GM12878 (cell line): ENCODE results near the gene TUBB1. TPM values are rescaled to one million over a fixed set of nuclear protein-coding genes. Genes with fewer than 3 reads are reported as not detected.

ENCODE experiments used
- ATAC-seq: fragments of 200-7000 bp; cut with Tn5 transposase; 3 replicates; pipeline ENCODE4 v1.9.1; 2020; ENCODE audit warnings: mild to moderate bottlenecking, moderate library complexity
- BruUV-seq: library from RNA; stranded (reverse); fragments of 400-500 nt; replicated peaks from 2 replicates; lab custom pipeline; 2021; lab: Mats Ljungman, UMichigan
- CTCF ChIA-PET: fragments of 300-600 bp; sonication (Branson Sonifier 250); formaldehyde crosslinking; extraction: SDS; loops from one replicate; lab custom pipeline; 2021; ENCODE audit warnings: inconsistent platforms; lab: Yijun Ruan, JAX
- POLR2A ChIA-PET: fragments of 350-600 bp; formaldehyde crosslinking; extraction: SDS; loops from one replicate; lab custom pipeline; 2021; ENCODE audit warnings: inconsistent platforms; lab: Charles Lee
- RAD21 ChIA-PET: fragments of 300-600 bp; sonication (Branson Sonifier 250); formaldehyde crosslinking; loops from one replicate; lab custom pipeline; 2023; ENCODE audit warnings: antibody characterized with exemption; ENCODE audit not compliant: unreplicated experiment; lab: Charles Lee
- SMC1A ChIA-PET: fragments of 300-600 bp; sonication (Branson Sonifier 250); formaldehyde crosslinking; loops from one replicate; lab custom pipeline; 2023; ENCODE audit not compliant: unreplicated experiment, uncharacterized antibody; lab: Charles Lee
- DNase-seq: peaks from one replicate; pipeline ENCODE4 v3.0.0-alpha.2; 2011; ENCODE audit warnings: low read depth, low spot score
- FAIRE-seq: peaks from 3 replicates; lab custom pipeline; 2011; peaks lifted over from hg19 to GRCh38; lab: Jason Lieb, UNC
- H2AFZ ChIP-seq: 2 replicates; pipeline ENCODE4 v1.6.0; 2011; ENCODE audit warnings: low read depth, low read length, control low read depth; ENCODE audit not compliant: control insufficient read depth
- H3K27ac ChIP-seq: 2 replicates; pipeline ENCODE4 v1.5.1; 2011; ENCODE audit warnings: control low read depth; ENCODE audit not compliant: control insufficient read depth, insufficient read depth
- H3K27me3 ChIP-seq, 2 experiments: replicated peaks in 1 of 2; 2 replicates each; pipeline versions ENCODE4 v1.6.0 to v1.6.1; 2011; ENCODE audit warnings: low read length in 1 of 2; ENCODE audit not compliant: control insufficient read depth in 2 of 2, insufficient read depth in 2 of 2
- H3K36me3 ChIP-seq, 2 experiments: 2 replicates each; pipeline ENCODE4 v1.5.1; 2011; ENCODE audit warnings: low read length in 1 of 2; ENCODE audit not compliant: control insufficient read depth in 2 of 2, insufficient read depth in 2 of 2
- H3K4me1 ChIP-seq: 2 replicates; pipeline ENCODE4 v1.6.1; 2011; ENCODE audit warnings: mild to moderate bottlenecking, low read length, moderate library complexity, mixed read lengths; ENCODE audit not compliant: control insufficient read depth, insufficient read depth
- H3K4me2 ChIP-seq: 2 replicates; pipeline ENCODE4 v1.6.0; 2011; ENCODE audit warnings: control low read depth; ENCODE audit not compliant: control insufficient read depth, insufficient read depth
- H3K4me3 ChIP-seq: fragments of 200-600 bp; sonication (generic); 2 replicates; pipeline ENCODE4 v1.5.1; 2016
- H3K79me2 ChIP-seq: 2 replicates; pipeline ENCODE4 v1.6.0; 2011; ENCODE audit warnings: low read length; ENCODE audit not compliant: control insufficient read depth, insufficient read depth
- H3K9ac ChIP-seq: 2 replicates; pipeline ENCODE4 v1.8.0; 2011; ENCODE audit warnings: low read length, control low read depth, mixed read lengths; ENCODE audit not compliant: control insufficient read depth, insufficient read depth
- H3K9me3 ChIP-seq: replicated peaks from 3 replicates; pipeline ENCODE4 v1.5.1; 2011; ENCODE audit warnings: mild to moderate bottlenecking, low read length; ENCODE audit not compliant: control insufficient read depth, insufficient read depth
- H4K20me1 ChIP-seq: 2 replicates; pipeline ENCODE4 v1.6.0; 2011; ENCODE audit not compliant: control insufficient read depth, insufficient read depth
- E2F4 ChIP-seq: IDR thresholded peaks from 2 replicates; pipeline ENCODE4 v1.6.1; 2012; ENCODE audit warnings: low read depth, low read length, improper control_type of control experiment
- E2F8 ChIP-seq: fragments of 450-650 bp; IDR thresholded peaks from 2 replicates; pipeline ENCODE4 v1.6.1; 2018; ENCODE audit warnings: mild to moderate bottlenecking, low read depth, moderate library complexity; ENCODE audit not compliant: partially characterized antibody
- KDM1A ChIP-seq: fragments of 200-600 bp; sonication (generic); IDR thresholded peaks from 2 replicates; pipeline ENCODE4 v1.6.1; 2016; ENCODE audit warnings: borderline replicate concordance
- MAX ChIP-seq: IDR thresholded peaks from 2 replicates; pipeline ENCODE4 v1.6.1; 2012; ENCODE audit warnings: low read depth, low read length, improper control_type of control experiment
- MYC ChIP-seq: IDR thresholded peaks from 2 replicates; pipeline ENCODE4 v1.6.1; 2011; ENCODE audit warnings: mild to moderate bottlenecking, low read length, moderate library complexity, inconsistent platforms; ENCODE audit not compliant: insufficient read depth, insufficient replicate concordance, insufficient read length, severe bottlenecking
- NFIC ChIP-seq: IDR thresholded peaks from 2 replicates; pipeline ENCODE4 v1.6.1; 2012; ENCODE audit warnings: low read depth, mild to moderate bottlenecking, inconsistent platforms, low read length, moderate library complexity
- POU2F2 ChIP-seq: IDR thresholded peaks from 3 replicates; pipeline ENCODE4 v1.6.1; 2011; ENCODE audit warnings: low read depth, mild to moderate bottlenecking, low read length, borderline replicate concordance
- WRNIP1 ChIP-seq: IDR thresholded peaks from 2 replicates; pipeline ENCODE4 v1.6.1; 2011; ENCODE audit warnings: low read depth, low read length, improper control_type of control experiment, borderline replicate concordance
- YBX1 ChIP-seq: fragments of 450-650 bp; IDR thresholded peaks from 2 replicates; pipeline ENCODE4 v1.6.1; 2016; ENCODE audit warnings: antibody characterized with exemption
- YY1 ChIP-seq: IDR thresholded peaks from 2 replicates; pipeline ENCODE4 v1.6.1; 2011; ENCODE audit warnings: low read depth, mild to moderate bottlenecking, low read length
- ZBTB40 ChIP-seq: fragments of 450-650 bp; IDR thresholded peaks from 2 replicates; pipeline ENCODE4 v1.6.1; 2016; ENCODE audit warnings: mild to moderate bottlenecking, moderate library complexity, borderline replicate concordance
- WGBS: methylation state at CpG from one replicate; pipeline ENCODE4 v1.1.6; 2016; ENCODE audit warnings: low lambda C conversion rate; ENCODE audit not compliant: insufficient replicate concordance, insufficient coverage; ENCODE audit errors: missing lambda C conversion rate; 5-methylcytosine and 5-hydroxymethylcytosine counted together
- in situ Hi-C: fragments of 300-500 bp; cut with MboI; formaldehyde crosslinking; loops from 9 replicates; pipeline ENCODE4 v1.14.3; 2018; ENCODE audit warnings: mixed read lengths
- intact Hi-C: fragments of 100-400 bp; cut with micrococcal nuclease; formaldehyde crosslinking; loops from one replicate; pipeline ENCODE4 v1.14.2; 2022; ENCODE audit not compliant: unreplicated experiment
- polyA plus RNA-seq, 11 experiments: library from polyadenylated mRNA; depleted of rRNA in 4 of 11; unstranded in 6 of 11; stranded (reverse) in 5 of 11; fragments of >200 nt; fragmentation: Nextera tagmentation in 4 of 11; fragmentation: Illumina TruSeq in 1 of 11; extraction: Ambion mirVana in 4 of 11; extraction: Trizol in 1 of 11; gene quantifications; 1 replicate in 1 of 11; 2 replicates in 10 of 11; pipeline versions ENCODE4 v1.2.1 to v1.2.3, GENCODE V29; 2011 to 2016; ENCODE audit warnings: inconsistent platforms in 2 of 11, missing spikeins in 2 of 11, low read depth in 1 of 11
- total RNA-seq, 4 experiments: library from RNA; depleted of rRNA in 3 of 4; stranded (reverse); fragments of >200 nt in 3 of 4; fragmentation: Illumina TruSeq in 1 of 4; extraction: Trizol in 1 of 4; gene quantifications; 2 replicates each; pipeline versions ENCODE4 v1.2.1 to v1.2.3, GENCODE V29; 2013 to 2021

Gene TUBB1
- total and polyA plus RNA-seq, 10 of the 15 experiments (the other 5 are each of a cell fraction or from before 2014, with no cell fraction given) = 0.02 to 0.20 (median 0.06) TPM; not detected in 3

GRCh38 chr20:58987790-58988564 lies 31.3 kb upstream of the TUBB1 start (continued):
- no peak for TF ChIP-seq ZBTB40

- Histone ChIP-seq H3K36me3 (peaks cover 33 to 45% of the 10 kb centered on the region in 2 experiments), H2AFZ (no peak overlapping the region), H3K27me3 (no peaks in the 10 kb centered on the region), H3K4me1 (peaks cover 6% of the 10 kb centered on the region), H3K9ac (no peak overlapping the region), H3K79me2 (peaks cover 25% of the 10 kb centered on the region), H3K27ac (no peak overlapping the region), H4K20me1 (no peaks in the 10 kb centered on the region), H3K9me3 (no peaks in the 10 kb centered on the region), H3K4me3 (no peak overlapping the region), H3K4me2 (no peak overlapping the region)
- ATAC-seq = no peak
- in situ Hi-C loops = no loop called here
- no TSS peak for BruUV-seq
- intact Hi-C loops = loop anchor here (10.0 kb wide), 2 partner anchors 46 to 334 kb away; partner anchors contain the start of genes ATP5F1E and STX16
- ChIA-PET RAD21 (no interaction called here), POLR2A (no interaction called here), SMC1A (no interaction called here), CTCF (no interaction called here)
- WGBS = 89% methylated on average over 6 of the region's 6 CpGs
- DNase-seq = no peak
- FAIRE-seq = no peak
- TF ChIP-seq E2F8 (no peak), NFIC (no peak), YBX1 (no peak), YY1 (no peak), MYC (no peak), MAX (no peak), KDM1A (no peak), E2F4 (no peak), WRNIP1 (no peak), POU2F2 (no peak)
These were observed 30.7 kb upstream of the TUBB1 start for GRCh38 chr20:58988565-58988882.
